GM12892 (cell line): ENCODE measurements around the gene LCN15.
"Not testable (repeated sequence)": the region's sequence is repeated elsewhere in the genome, so short reads cannot be mapped to it uniquely, and the experiment has no call there.

Experiments
- DNase-seq: peaks from one replicate; pipeline ENCODE4 v3.0.0; 2011; ENCODE audit not compliant: insufficient read length
- FAIRE-seq: peaks from 2 replicates; lab custom pipeline; 2011; peaks lifted over from hg19 to GRCh38; lab: Jason Lieb, UNC
- POLR2A ChIP-seq: IDR thresholded peaks from 2 replicates; pipeline ENCODE4 v1.6.1; 2011; ENCODE audit warnings: low read depth, low read length, control low read depth
- POLR2AphosphoS5 ChIP-seq: IDR thresholded peaks from 2 replicates; pipeline ENCODE4 v1.6.1; 2011; ENCODE audit warnings: low read depth, low read length, control low read depth
- TAF1 ChIP-seq: IDR thresholded peaks from 2 replicates; pipeline ENCODE4 v1.6.1; 2011; ENCODE audit warnings: low read depth, mild to moderate bottlenecking, control low read depth, low read length, borderline replicate concordance

The LCN15 gene

GRCh38 chr9:136802321-136802720 is 38.0 kb upstream of the LCN15 start:
- no peak for FAIRE-seq
- no peak for TF ChIP-seq POLR2A
- no peak for TF ChIP-seq TAF1
- TF ChIP-seq POLR2AphosphoS5, result no peak
- no peak for DNase-seq

- TF ChIP-seq TAF1, result no peak
- no peak for TF ChIP-seq POLR2A
- no peak for TF ChIP-seq POLR2AphosphoS5
- peak; percentile 60 for FAIRE-seq
These were observed 35.7 kb upstream of the LCN15 start for GRCh38 chr9:136799854-136800657.

GRCh38 chr9:136799079-136799853 is 34.9 kb upstream of the LCN15 start:
- no peak for FAIRE-seq
- DNase-seq, result no peak
- TF ChIP-seq POLR2A (no peak), POLR2AphosphoS5 (no peak), TAF1 (no peak)

More at GRCh38 chr9:136799854-136800657, 35.7 kb upstream of the LCN15 start:
- DNase-seq, result peak; percentile 92

- TF ChIP-seq TAF1, result no peak
- no peak for TF ChIP-seq POLR2AphosphoS5
- TF ChIP-seq POLR2A, result no peak
- DNase-seq (no peak), FAIRE-seq (no peak)
These were observed 34.4 kb upstream of the LCN15 start for GRCh38 chr9:136798708-136799078.

- FAIRE-seq, DNase-seq: not testable (repeated sequence)
These were observed 32.5 kb upstream of the LCN15 start for GRCh38 chr9:136796775-136797347.

- no peak for DNase-seq
These were observed 32.0 kb upstream of the LCN15 start, which contains the start of gene CCDC183 for GRCh38 chr9:136796238-136796774. TSS of gene CCDC183 (plus strand) at chr9:136796338. CDS start at chr9:136796398, 60 bp downstream.

GRCh38 chr9:136795000-136795348 is 30.7 kb upstream of the LCN15 start:
- FAIRE-seq, result no peak
- TF ChIP-seq TAF1, result no peak
- TF ChIP-seq POLR2AphosphoS5, result no peak
- no peak for TF ChIP-seq POLR2A
- no peak for DNase-seq

More at GRCh38 chr9:136796238-136796774, 32.0 kb upstream of the LCN15 start, which contains the start of gene CCDC183:
- TF ChIP-seq POLR2AphosphoS5 (no peak), TAF1 (no peak), POLR2A (no peak)
- no peak for FAIRE-seq

GRCh38 chr9:136794281-136794999 is 30.1 kb upstream of the LCN15 start:
- no peak for TF ChIP-seq POLR2A
- no peak for TF ChIP-seq TAF1
- no peak for TF ChIP-seq POLR2AphosphoS5
- no peak for FAIRE-seq
- DNase-seq, result no peak

- FAIRE-seq (no peak), DNase-seq (no peak)
- no peak for TF ChIP-seq POLR2AphosphoS5
- no peak for TF ChIP-seq POLR2A
- no peak for TF ChIP-seq TAF1
These were observed 29.0 kb upstream of the LCN15 start for GRCh38 chr9:136793086-136793946.
